H1 (cell line): ENCODE results near the gene BABAM2. TPM values are rescaled to one million over a fixed set of nuclear protein-coding genes. Genes with fewer than 3 reads are reported as not detected.

Experiments
- CTCF ChIA-PET: fragments of 300-600 bp; sonication (Branson Sonifier 250); formaldehyde crosslinking; loops from one replicate; lab custom pipeline; 2021; ENCODE audit not compliant: partially characterized antibody; lab: Charles Lee
- POLR2A ChIA-PET: fragments of 300-600 bp; sonication (Branson Sonifier 250); formaldehyde crosslinking; loops from one replicate; lab custom pipeline; 2021; ENCODE audit warnings: inconsistent platforms; ENCODE audit not compliant: partially characterized antibody; lab: Charles Lee
- DNase-seq, 2 experiments: peaks; one replicate each; pipeline versions ENCODE4 v3.0.0 to v3.0.0-alpha.2; 2010 to 2022; ENCODE audit warnings: low spot score in 2 of 2, low read depth in 1 of 2, mixed read lengths in 1 of 2
- FAIRE-seq: peaks from 2 replicates; lab custom pipeline; 2011; peaks lifted over from hg19 to GRCh38; lab: Jason Lieb, UNC
- H2AFZ ChIP-seq: 2 replicates; pipeline ENCODE4 v1.8.1; 2012; ENCODE audit warnings: low read length, inconsistent platforms
- H2AK5ac ChIP-seq: 2 replicates; pipeline ENCODE4 v1.6.1; 2013; ENCODE audit warnings: low read depth, low read length
- H2BK120ac ChIP-seq: replicated peaks from 2 replicates; pipeline ENCODE3; 2013; ENCODE audit warnings: low read depth, low read length, inconsistent platforms
- H2BK12ac ChIP-seq: 2 replicates; pipeline ENCODE4 v1.6.1; 2013; ENCODE audit warnings: low read depth, low read length
- H2BK15ac ChIP-seq: 2 replicates; pipeline ENCODE4 v1.6.1; 2013; ENCODE audit warnings: low read length
- H2BK20ac ChIP-seq: 2 replicates; pipeline ENCODE4 v1.6.1; 2013; ENCODE audit warnings: low read length
- H2BK5ac ChIP-seq: 2 replicates; pipeline ENCODE4 v1.6.1; 2013; ENCODE audit warnings: low read depth, low read length
- H3K14ac ChIP-seq: 2 replicates; pipeline ENCODE4 v1.6.1; 2013; ENCODE audit warnings: inconsistent platforms; ENCODE audit not compliant: insufficient read length
- H3K18ac ChIP-seq: 2 replicates; pipeline ENCODE4 v1.6.1; 2013; ENCODE audit warnings: low read length; ENCODE audit errors: extremely low read depth
- H3K23ac ChIP-seq: 2 replicates; pipeline ENCODE4 v1.6.1; 2013; ENCODE audit warnings: inconsistent platforms; ENCODE audit not compliant: insufficient read length
- H3K23me2 ChIP-seq: 2 replicates; pipeline ENCODE4 v1.6.1; 2013; ENCODE audit warnings: low read depth, low read length
- H3K27ac ChIP-seq: 2 replicates; pipeline ENCODE4 v1.6.1; 2011; ENCODE audit warnings: low read depth, low read length, inconsistent platforms
- H3K27me3 ChIP-seq, 4 experiments: replicated peaks in 1 of 4; 1 replicate in 1 of 4; 2 replicates in 3 of 4; pipeline versions ENCODE4 v1.6.1 to v1.8.1; 2011 to 2013; ENCODE audit warnings: low read length in 3 of 4, mild to moderate bottlenecking in 3 of 4, inconsistent platforms in 2 of 4, mixed read lengths in 2 of 4, moderate library complexity in 1 of 4; ENCODE audit not compliant: control insufficient read depth in 3 of 4, insufficient read depth in 3 of 4; ENCODE audit errors: extremely low read depth in 1 of 4
- H3K36me3 ChIP-seq, 4 experiments: 2 replicates each; pipeline versions ENCODE4 v1.6.1 to v1.8.1; 2011 to 2013; ENCODE audit warnings: mild to moderate bottlenecking in 4 of 4, low read length in 3 of 4, moderate library complexity in 2 of 4, control low read depth in 1 of 4, inconsistent platforms in 1 of 4; ENCODE audit not compliant: insufficient read depth in 4 of 4, control insufficient read depth in 2 of 4
- H3K4ac ChIP-seq: replicated peaks from 2 replicates; pipeline ENCODE3; 2013; ENCODE audit warnings: low read length, low read depth, mixed read lengths, inconsistent platforms; ENCODE audit not compliant: insufficient read length
- H3K4me1 ChIP-seq, 4 experiments: replicated peaks in 1 of 4; 1 replicate in 1 of 4; 2 replicates in 3 of 4; pipeline versions ENCODE4 v1.6.1 to v1.8.1; 2011 to 2013; ENCODE audit warnings: low read length in 3 of 4, inconsistent platforms in 2 of 4, mixed read lengths in 1 of 4; ENCODE audit not compliant: insufficient read depth in 4 of 4, control insufficient read depth in 3 of 4
- H3K4me2 ChIP-seq, 2 experiments: 2 replicates each; pipeline versions ENCODE4 v1.6.1 to v1.8.1; 2011 to 2013; ENCODE audit warnings: low read depth in 2 of 2, low read length in 2 of 2, control low read depth in 1 of 2, inconsistent platforms in 1 of 2, mild to moderate bottlenecking in 1 of 2; ENCODE audit not compliant: insufficient read depth in 1 of 2
- H3K4me3 ChIP-seq, 4 experiments: fragments of 200-600, 300-600 bp in 1 of 4; sonication (generic), shearing (Covaris generic), sonication (Bioruptor Twin) in 1 of 4; 2 replicates each; pipeline versions ENCODE4 v1.5.1 to v1.8.1; 2011 to 2016; ENCODE audit warnings: low read length in 4 of 4, low read depth in 3 of 4, control low read depth in 2 of 4, inconsistent platforms in 2 of 4, mild to moderate bottlenecking in 2 of 4, mixed read lengths in 1 of 4, moderate library complexity in 1 of 4; ENCODE audit not compliant: insufficient read depth in 2 of 4; ENCODE audit errors: extremely low read depth in 1 of 4
- H3K56ac ChIP-seq: replicated peaks from 2 replicates; pipeline ENCODE3; 2013; ENCODE audit warnings: low read depth, mild to moderate bottlenecking, mixed read lengths, low read length, inconsistent platforms; ENCODE audit not compliant: insufficient read length
- H3K79me1 ChIP-seq: 2 replicates; pipeline ENCODE4 v1.6.1; 2013; ENCODE audit warnings: low read depth, low read length, control low read depth
- H3K79me2 ChIP-seq, 2 experiments: 2 replicates each; pipeline versions ENCODE4 v1.6.1 to v1.8.1; 2012 to 2013; ENCODE audit warnings: low read length in 2 of 2, mild to moderate bottlenecking in 2 of 2, inconsistent platforms in 1 of 2; ENCODE audit not compliant: insufficient read depth in 2 of 2, control insufficient read depth in 1 of 2
- H3K9ac ChIP-seq, 4 experiments: replicated peaks in 1 of 4; 1 replicate in 1 of 4; 2 replicates in 3 of 4; pipeline versions ENCODE4 v1.6.1 to v1.8.1; 2011 to 2013; ENCODE audit warnings: low read depth in 3 of 4, low read length in 3 of 4, control low read depth in 2 of 4, mild to moderate bottlenecking in 2 of 4, moderate library complexity in 2 of 4, inconsistent platforms in 1 of 4; ENCODE audit errors: extremely low read depth in 1 of 4
- H3K9me3 ChIP-seq, 2 experiments: 2 replicates each; pipeline versions ENCODE4 v1.6.1 to v1.8.1; 2012 to 2013; ENCODE audit warnings: mild to moderate bottlenecking in 2 of 2, moderate library complexity in 2 of 2, control low read depth in 1 of 2, inconsistent platforms in 1 of 2, low read depth in 1 of 2, low read length in 1 of 2, mixed read lengths in 1 of 2; ENCODE audit not compliant: insufficient read depth in 2 of 2
- H4K20me1 ChIP-seq, 2 experiments: replicated peaks in 1 of 2; 2 replicates each; pipeline versions ENCODE3 to v1.8.1; 2011 to 2013; ENCODE audit warnings: inconsistent platforms in 2 of 2, low read length in 2 of 2, mild to moderate bottlenecking in 1 of 2; ENCODE audit not compliant: insufficient read depth in 2 of 2, control insufficient read depth in 1 of 2
- H4K5ac ChIP-seq: 2 replicates; pipeline ENCODE4 v1.6.1; 2013; ENCODE audit warnings: low read length, low read depth, mixed read lengths, inconsistent platforms; ENCODE audit not compliant: insufficient read length
- H4K8ac ChIP-seq: 2 replicates; pipeline ENCODE4 v1.8.0; 2013; ENCODE audit warnings: mild to moderate bottlenecking, moderate library complexity, low read length, inconsistent platforms; ENCODE audit not compliant: insufficient read depth; ENCODE audit errors: extremely low read depth
- H4K91ac ChIP-seq: replicated peaks from 2 replicates; pipeline ENCODE3; 2013; ENCODE audit warnings: low read length, mixed read lengths, inconsistent platforms; ENCODE audit not compliant: insufficient read length
- BACH1 ChIP-seq: IDR thresholded peaks from 2 replicates; pipeline ENCODE4 v1.6.1; 2012; ENCODE audit warnings: low read length, improper control_type of control experiment
- BCL11A ChIP-seq, 2 experiments: IDR thresholded peaks; one replicate each; pipeline ENCODE4 v1.6.1; 2011; ENCODE audit warnings: low read depth in 2 of 2, low read length in 2 of 2, mild to moderate bottlenecking in 2 of 2
- CHD1 ChIP-seq: IDR thresholded peaks from 2 replicates; pipeline ENCODE4 v1.6.1; 2012; ENCODE audit warnings: low read depth, low read length, improper control_type of control experiment
- CTCF ChIP-seq, 3 experiments: IDR thresholded peaks; 1 replicate in 2 of 3; 2 replicates in 1 of 3; pipeline versions ENCODE4 v1.5.1 to v1.6.1; 2011; ENCODE audit warnings: low read length in 3 of 3, mild to moderate bottlenecking in 3 of 3, inconsistent platforms in 2 of 3, low read depth in 1 of 3, moderate library complexity in 1 of 3; ENCODE audit not compliant: insufficient read depth in 1 of 3; ENCODE audit errors: control extremely low read depth in 1 of 3
- KDM1A ChIP-seq: fragments of 200-600, 300-600 bp; sonication (generic); IDR thresholded peaks from 2 replicates; pipeline ENCODE4 v1.7.1; 2016; ENCODE audit warnings: mild to moderate bottlenecking, low read length, borderline replicate concordance
- KDM5A ChIP-seq: fragments of 200-600 bp; IDR thresholded peaks from 2 replicates; pipeline ENCODE4 v1.7.1; 2012; ENCODE audit warnings: mild to moderate bottlenecking, low read length, inconsistent platforms, mixed read lengths
- NRF1 ChIP-seq: IDR thresholded peaks from 2 replicates; pipeline ENCODE4 v1.6.1; 2011; ENCODE audit warnings: mild to moderate bottlenecking, low read depth, low read length, improper control_type of control experiment
- PHF8 ChIP-seq: fragments of 200-600 bp; sonication (generic); conservative IDR thresholded peaks from 2 replicates; pipeline ENCODE4 v1.7.1; 2012; ENCODE audit warnings: low read depth, mild to moderate bottlenecking, inconsistent platforms, low read length, moderate library complexity
- POLR2AphosphoS5 ChIP-seq: IDR thresholded peaks from 2 replicates; pipeline ENCODE4 v1.6.1; 2011; ENCODE audit warnings: low read depth, low read length
- RBBP5 ChIP-seq: IDR thresholded peaks from 2 replicates; pipeline ENCODE4 v1.7.1; 2012; ENCODE audit warnings: low read depth, mild to moderate bottlenecking, inconsistent platforms, low read length, moderate library complexity, borderline replicate concordance
- USF2 ChIP-seq: IDR thresholded peaks from 2 replicates; pipeline ENCODE4 v1.6.1; 2011; ENCODE audit warnings: low read length, improper control_type of control experiment
- WGBS, 2 experiments: shearing (Covaris generic) in 1 of 2; methylation state at CpG; one replicate each; pipeline versions ENCODE4 v1.1.6 to v1.1.7; 2013 to 2015; ENCODE audit warnings: low lambda C conversion rate in 2 of 2, mixed read lengths in 2 of 2, inconsistent platforms in 1 of 2, low coverage in 1 of 2, missing lambda C conversion rate in 1 of 2; ENCODE audit not compliant: insufficient replicate concordance in 2 of 2, insufficient coverage in 1 of 2, insufficient read length in 1 of 2; ENCODE audit errors: extremely low coverage in 1 of 2, missing lambda C conversion rate in 1 of 2; 5-methylcytosine and 5-hydroxymethylcytosine counted together
- polyA plus RNA-seq, 7 experiments: library from polyadenylated mRNA; depleted of rRNA in 3 of 7; stranded (reverse) in 5 of 7; unstranded in 2 of 7; fragments of >200 nt in 5 of 7; fragments of 200-250 nt in 2 of 7; gene quantifications; 1 replicate in 5 of 7; 2 replicates in 1 of 7; 4 replicates in 1 of 7; pipeline versions ENCODE4 v1.2.1 to v1.2.3, GENCODE V29; 2011 to 2013; ENCODE audit warnings: missing spikeins in 2 of 7, mixed read lengths in 2 of 7
- total RNA-seq: library from RNA; stranded (reverse); fragmentation: NEBNext Ultra II Directional; extraction: Animal tissue kit (Norgen Biotek cat#: 25700); gene quantifications from 2 replicates; pipeline ENCODE4 v1.2.1, GENCODE V29; 2021

The BABAM2 gene
- total and polyA plus RNA-seq, 2 of the 8 experiments (the other 6 are each of a cell fraction or from before 2014, with no cell fraction given) = 15.8 to 20.9 TPM

- no peak overlapping the region for H4K5ac ChIP-seq
- no peak overlapping the region for H4K91ac ChIP-seq
- H4K8ac ChIP-seq = peak overlapping the region; percentile 71; the same call in 1 of the 2 replicates
- H2BK20ac ChIP-seq = no peak overlapping the region
- FAIRE-seq (no peak), DNase-seq (no peak)
- H3K9ac ChIP-seq = no peak overlapping the region
- no peaks in the 10 kb centered on the region for H4K20me1 ChIP-seq
- H3K36me3 ChIP-seq = no peaks in the 10 kb centered on the region
- H3K4ac ChIP-seq = no peak overlapping the region
- no peak overlapping the region for H2BK15ac ChIP-seq
- H3K27ac ChIP-seq = no peak overlapping the region
- H2AK5ac ChIP-seq = no peak overlapping the region
- ChIA-PET CTCF (no interaction called here), POLR2A (no interaction called here)
- H3K23me2 ChIP-seq = no peaks in the 10 kb centered on the region
- H3K56ac ChIP-seq = no peak overlapping the region
- no peak overlapping the region for H3K4me3 ChIP-seq
- no peak overlapping the region for H3K14ac ChIP-seq
- no peaks in the 10 kb centered on the region for H3K79me1 ChIP-seq
- H3K23ac ChIP-seq = no peak overlapping the region
- H3K4me2 ChIP-seq = no peak overlapping the region
- no peaks in the 10 kb centered on the region for H3K79me2 ChIP-seq
- H3K9me3 ChIP-seq = no peaks in the 10 kb centered on the region
- H3K27me3 ChIP-seq = no peaks in the 10 kb centered on the region
- no peak overlapping the region for H2AFZ ChIP-seq
- H2BK120ac ChIP-seq = no peak overlapping the region
- WGBS, 2 experiments = 86% methylated on average over 6 of the region's 6 CpGs; no CpG with 5 or more reads in 1 of the 2 experiments
- no peak overlapping the region for H2BK5ac ChIP-seq
- H2BK12ac ChIP-seq = no peak overlapping the region
- H3K4me1 ChIP-seq = peaks cover 5 to 11% (median 6%) of the 10 kb centered on the region in 4 experiments
- no peak overlapping the region for H3K18ac ChIP-seq
- TF ChIP-seq KDM1A (no peak), NRF1 (no peak), CTCF (IDR thresholded peaks at IDR 0.05; ENCODE audit: control extremely low read depth in 1 of 3, insufficient read depth in 1 of 3, low read depth in 1 of 3, low read length in 3 of 3) (no peak), USF2 (no peak), CHD1 (no peak), POLR2AphosphoS5 (no peak), BACH1 (no peak), KDM5A (no peak), RBBP5 (no peak), PHF8 (no peak), BCL11A (IDR thresholded peaks at IDR 0.05; ENCODE audit: low read depth in 2 of 2, low read length in 2 of 2) (no peak)
These were observed 456.7 kb downstream of the BABAM2 start for GRCh38 chr2:28347193-28347592.
